NCI-H1048 (cell line): ENCODE measurements around the gene TEKT3.

Source experiments
- DNase-seq: peaks from one replicate; lab custom pipeline; 2025; lab: John Stamatoyannopoulos, UW

TEKT3 gene

DNA sequence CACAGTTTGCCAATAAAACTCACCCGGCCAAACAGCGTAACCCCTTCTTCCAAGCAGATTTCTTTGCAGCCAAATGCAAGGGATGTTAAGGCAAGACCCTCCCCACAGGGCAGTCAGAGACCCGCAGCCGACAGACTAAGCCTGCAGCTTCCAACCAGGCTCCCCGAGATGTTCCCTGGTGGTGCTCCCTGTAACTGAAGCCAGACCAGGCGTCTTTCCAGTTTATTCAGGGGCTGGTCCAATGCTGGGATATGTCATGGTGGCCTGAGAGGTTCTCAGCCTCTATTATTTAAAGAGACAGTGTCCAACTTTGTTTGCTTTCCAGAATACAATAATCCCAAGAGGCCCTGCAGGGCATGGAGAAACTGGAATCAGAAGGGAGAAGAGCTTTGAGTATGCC lies 76.3 kb downstream of the TEKT3 start, which contains the start of gene PMP22:
Gene PMP22, minus strand, starts transcription at position 196 of the 400 bp plus-strand sequence. CDS start 4,599 bp downstream, outside the sequence.
- no peak for DNase-seq

DNA sequence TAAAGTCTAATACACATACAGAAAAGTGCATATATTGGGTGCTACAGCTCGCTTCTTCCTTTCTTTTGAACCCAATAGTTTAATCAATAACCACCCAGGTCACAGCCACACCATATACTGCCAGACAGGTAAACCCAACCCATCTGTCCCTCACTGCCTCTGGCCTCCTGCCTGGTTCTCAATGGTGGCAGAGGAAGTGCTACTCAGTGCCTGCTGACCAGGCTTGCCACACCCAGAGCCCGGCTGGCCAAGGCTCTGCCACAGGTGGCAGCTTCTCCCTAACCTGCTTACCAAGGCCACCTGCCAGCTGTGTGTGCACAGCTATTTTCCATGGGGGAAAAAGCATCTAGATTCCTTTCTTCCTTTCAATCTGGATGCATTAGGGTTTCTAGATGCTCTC lies 76.9 kb downstream of the TEKT3 start:
- no peak for DNase-seq

DNA sequence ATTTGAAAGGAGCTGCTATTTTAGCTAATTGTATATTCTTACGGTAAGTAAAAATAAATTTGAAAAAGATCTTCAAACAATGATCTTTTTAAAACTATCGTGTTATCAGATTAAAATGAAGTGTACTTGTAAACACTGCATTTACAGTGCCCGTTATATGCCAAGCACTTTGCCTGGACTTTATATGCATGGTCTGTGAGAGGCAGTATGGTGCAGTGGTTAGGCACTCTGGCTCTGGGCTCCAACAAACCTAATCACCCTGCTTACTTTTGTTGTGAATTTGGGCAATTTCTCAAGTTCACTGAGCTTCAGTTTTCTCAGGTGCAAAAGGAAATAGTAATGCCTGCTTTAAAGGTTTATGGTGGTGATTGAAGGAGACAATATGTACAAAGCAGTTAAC lies 77.7 kb downstream of the TEKT3 start:
- no peak for DNase-seq

DNA sequence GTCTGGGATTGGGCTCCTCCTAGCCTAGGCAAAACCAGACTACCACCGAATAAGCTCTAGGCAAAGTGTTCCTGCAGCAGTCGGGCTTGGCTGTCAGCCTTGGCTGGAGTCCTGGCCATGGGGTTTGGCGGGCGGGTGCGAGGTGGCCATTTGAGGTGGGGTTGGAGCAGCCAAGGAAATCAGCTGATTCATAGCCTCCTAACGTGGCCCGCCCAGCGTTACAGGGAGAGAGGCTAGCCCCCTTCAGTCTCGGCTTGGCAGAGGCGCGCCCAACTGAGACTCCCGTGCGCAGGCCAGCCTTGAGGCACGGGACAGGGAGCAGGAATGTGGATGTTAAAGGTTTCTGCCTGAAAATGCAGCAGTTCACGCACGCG lies 78.2 kb downstream of the TEKT3 start:
- DNase-seq, result no peak

DNA sequence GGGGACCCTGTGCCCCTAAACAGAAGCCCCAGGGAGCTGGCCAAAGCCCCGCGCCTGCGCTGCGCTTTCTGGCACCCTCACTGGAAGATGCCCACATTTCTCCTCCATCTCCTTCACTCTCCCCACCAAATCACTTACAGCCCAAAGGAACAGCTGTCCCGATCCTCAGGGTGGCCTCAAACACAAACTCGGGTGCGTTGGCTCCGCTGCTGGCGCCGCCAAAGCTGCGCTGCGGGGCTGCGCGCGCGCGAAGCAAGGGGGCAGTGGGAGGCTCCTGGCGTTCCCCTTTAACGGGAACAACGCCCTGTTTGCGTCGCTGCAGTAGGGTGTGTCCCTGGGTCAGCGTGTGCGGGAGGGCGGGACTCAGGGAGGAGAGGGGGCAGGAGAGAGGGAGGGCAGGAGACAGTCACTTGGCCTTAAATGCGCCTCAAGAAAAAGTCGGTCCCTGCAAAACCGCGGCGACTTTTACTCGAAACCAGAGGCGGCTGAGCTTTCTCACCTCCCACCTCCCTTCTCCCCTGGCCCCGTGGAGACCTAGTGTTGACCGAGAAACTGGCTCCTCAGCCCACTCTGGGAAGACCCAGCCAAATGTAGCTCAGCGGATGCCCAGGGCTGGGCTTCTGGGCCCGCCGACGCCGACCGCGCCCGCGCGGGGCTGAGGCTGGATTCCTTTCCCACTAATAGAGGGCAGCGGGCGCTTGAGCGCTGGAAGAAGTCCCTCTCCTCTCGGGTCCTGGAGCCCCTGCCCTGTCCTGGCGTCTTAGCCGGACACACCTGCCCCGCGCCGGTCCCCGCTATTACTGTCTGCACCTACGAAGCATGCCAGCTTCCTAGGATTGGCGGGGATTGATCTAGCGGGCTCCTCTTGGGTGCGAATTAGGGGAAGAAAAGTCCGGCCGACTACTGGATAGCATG lies 78.8 kb downstream of the TEKT3 start:
- peak; percentile 42 for DNase-seq

DNA sequence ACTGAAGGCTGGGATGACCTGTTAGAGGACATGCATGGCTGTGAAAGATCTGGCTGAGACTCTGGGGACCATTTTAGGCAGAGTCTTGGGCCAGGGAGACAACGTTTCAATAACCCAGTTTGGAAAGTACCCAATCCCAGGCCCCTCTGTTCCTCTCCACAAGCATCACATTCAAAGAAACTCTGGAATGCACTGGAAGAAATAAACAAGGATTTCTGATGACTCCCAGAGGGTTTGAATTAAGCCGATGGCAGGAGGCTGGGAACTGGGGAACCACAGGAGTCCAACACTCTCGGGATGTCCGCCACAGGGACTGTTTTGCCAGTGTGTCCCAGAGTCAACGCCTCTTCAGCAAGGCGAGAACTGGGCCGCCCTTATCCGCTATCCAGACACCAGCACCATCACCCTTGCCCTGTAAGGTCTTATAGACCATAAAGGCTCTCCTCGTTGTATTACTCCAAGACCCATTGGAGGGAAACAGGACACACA lies 79.6 kb downstream of the TEKT3 start:
- no peak for DNase-seq

DNA sequence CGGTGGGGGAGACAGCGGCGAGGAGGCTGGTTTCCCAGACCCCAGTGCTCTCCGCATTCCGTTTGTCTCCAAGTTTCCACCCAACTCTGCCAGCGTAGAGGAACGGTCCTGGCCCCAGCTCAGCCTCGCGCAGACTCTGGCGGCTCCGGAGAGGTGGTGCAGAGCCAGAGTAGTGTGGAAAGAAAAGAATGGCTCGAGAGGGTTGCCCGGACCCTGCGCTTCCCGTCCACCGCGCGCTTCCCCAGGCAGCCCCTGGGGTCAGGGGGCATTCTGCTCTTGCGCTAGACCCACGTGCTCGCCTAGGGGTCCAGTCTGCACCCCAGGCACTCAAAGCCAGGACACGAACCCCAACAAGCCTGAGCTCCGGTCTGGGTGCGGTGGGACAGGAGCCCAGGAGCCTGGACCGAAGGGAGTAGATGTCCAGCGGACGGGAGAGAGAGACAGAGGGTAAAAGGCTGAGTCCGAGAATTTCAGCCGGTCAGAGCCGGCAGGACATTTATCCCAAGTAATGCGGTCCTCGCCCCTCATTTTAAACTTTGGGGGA lies 80.1 kb downstream of the TEKT3 start:
- no peak for DNase-seq

DNA sequence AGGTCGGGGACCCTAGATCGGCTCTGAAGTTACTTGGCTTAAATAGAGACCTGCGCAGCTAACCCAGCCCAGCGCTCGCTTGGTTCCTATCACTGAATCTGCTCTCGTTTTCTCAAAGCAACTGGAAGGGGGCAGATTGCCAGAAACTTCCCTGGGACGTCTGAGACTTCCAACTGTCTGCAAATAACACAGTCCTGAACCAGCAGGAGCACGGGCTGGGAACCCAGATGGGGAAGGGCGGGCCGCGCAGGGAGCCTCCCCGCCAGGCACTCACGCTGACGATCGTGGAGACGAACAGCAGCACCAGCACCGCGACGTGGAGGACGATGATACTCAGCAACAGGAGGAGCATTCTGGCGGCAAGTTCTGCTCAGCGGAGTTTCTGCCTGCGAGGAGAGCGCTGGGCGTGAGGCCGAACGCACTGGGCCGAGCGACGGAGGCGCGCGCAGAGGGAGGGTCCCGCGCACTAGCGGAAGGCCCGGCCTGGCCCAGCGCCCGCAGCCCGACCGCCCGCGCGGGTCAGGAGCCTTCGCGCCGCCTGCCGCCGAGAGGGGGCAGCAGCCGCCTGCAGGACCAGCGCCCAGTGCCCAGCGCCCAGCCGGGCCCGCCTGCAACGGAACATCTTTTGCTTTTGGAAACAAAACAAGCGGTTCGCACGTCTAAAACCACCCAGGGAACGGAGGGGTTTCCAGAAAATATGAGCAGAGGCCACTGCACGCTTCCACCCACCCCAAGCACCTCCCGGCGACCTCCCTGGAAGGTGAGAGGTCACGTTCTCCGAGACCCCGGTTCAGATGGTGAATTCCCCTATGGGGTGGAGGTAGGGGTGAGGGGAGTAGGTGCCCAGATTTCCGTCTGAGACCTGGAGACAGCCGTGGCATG lies 80.8 kb downstream of the TEKT3 start:
- DNase-seq, result peak; percentile 37

DNA sequence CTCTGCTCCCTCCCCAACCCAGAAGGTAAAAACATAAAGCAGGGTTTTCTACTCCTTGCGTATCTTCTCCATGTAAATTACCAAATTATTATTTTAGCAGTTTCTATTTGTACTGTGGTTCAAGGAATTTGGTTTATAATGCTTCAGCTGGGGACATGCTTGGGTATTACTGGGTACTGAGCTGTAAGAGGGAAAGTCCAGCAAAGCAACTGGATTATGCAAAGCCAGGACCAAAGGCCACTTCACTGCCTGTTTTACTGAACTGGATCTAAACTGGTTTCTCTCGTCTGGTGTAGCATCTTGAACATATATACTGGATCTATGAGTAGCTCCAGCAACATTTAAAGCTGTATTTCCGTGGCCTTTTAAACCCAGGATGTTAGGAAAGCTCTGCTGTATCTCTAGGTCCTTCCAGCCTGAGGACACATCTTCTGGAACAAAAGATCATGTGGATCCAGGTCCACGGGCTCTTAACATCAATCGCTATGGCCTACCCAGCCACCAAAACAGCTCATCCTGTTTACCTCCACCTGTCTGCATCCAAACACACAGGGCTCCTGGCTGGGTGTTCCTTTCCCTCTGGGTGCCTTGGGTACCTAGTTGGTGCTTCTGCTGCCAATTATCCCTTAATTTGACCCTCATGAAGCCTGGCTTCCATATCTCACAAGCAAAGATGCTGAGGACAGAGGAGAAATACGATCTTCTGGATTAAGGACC lies 83.4 kb downstream of the TEKT3 start:
- no peak for DNase-seq

DNA sequence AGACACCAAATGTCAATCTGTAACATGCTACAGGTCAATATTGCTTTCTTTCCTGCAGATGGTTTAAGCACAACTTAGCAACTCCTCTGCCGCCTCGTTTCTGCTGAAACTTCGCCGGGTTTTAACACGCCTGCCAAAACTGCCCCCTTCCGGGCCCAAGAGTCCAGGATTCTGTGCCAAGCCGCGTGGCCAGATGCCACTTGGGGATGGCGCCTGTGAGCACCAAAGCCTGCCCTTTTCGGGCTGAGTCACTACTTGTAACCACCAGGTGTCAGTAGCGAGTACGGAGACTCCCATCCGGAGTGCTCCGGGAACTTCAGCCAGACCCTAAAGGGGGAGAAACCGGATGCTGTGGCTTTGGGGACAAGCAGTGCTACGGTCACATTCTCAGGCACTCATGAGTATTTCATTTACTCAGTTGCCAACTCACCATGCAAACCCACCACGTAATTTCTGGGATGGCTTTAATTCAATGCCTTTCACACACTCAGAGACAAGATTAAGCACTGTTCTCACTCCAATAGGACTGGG lies 84.1 kb downstream of the TEKT3 start:
- DNase-seq, result peak; percentile 37

DNA sequence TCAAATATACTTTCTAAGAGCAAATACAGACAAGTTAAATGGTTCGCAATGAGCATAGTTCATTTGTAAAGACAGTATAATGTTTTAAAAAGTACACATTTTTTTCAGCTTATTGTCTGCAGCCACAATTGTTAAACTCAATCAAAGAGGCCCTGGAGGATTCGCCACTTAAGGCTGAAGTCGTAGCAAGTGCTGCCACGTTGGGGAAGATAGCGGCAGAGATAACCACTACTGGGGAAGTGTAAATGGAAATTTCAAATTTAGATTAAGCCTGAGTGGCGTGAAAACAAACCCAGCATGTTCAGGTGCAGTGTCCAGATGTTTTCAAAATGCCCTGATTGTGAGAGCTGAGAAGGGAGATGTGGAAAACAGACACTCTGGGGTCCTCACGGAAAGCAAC lies 84.7 kb downstream of the TEKT3 start:
- no peak for DNase-seq

DNA sequence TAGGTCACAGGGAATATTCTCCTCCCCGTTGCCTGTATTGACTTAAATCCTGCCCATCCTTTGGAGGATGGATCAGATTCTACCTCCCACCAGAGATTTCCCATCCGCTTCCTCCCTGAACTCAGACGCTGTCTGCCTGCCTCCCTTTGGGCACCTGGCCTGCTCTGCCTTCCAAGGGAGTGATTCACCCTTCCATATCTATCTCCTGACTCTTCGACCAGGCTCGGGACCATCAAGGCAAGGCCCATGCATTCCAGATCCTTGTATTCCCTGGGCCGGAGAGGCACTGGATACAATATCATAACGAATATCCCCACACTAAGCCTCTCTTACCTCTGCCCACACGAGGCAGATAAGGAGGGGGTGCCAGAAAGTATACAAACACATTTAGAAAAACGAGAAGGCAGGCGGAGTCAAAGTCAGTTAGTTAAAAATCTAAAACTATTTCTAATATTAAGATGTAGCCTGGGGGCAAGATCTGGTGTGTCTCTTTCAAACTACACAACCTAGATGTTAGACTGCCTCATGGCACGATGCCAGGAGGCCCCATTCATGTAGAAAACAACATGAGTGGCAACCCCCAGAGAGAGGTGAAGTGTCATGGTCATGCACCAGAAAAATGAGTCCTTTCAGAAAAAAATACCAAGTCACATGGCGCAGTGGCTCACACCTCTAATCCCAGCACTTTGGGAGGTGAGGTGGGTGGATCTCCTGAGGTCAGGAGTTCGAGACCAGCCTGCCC lies 85.5 kb downstream of the TEKT3 start:
- DNase-seq, result no peak
